Stimulated activated CD4-positive, alpha-beta T cell treated with anti-CD3 and anti-CD28 coated beads, Interleukin-1b, Interleukin-23, amount 100 ng/mL, for 48 hours (primary cell): Measurements from ENCODE around the gene OR2T3.
"Not testable (repeated sequence)": the region's sequence is repeated elsewhere in the genome, so short reads cannot be mapped to it uniquely, and the experiment has no call there.

Experiments
- DNase-seq: peaks from one replicate; pipeline ENCODE4 v3.0.0-alpha.2; 2020

OR2T3 gene

GRCh38 chr1:248473051-248473450 is at the start of gene OR2T3:
Gene OR2T3 (plus strand): TSS chr1:248473351. CDS start chr1:248473351, 0 bp downstream.
- not testable (repeated sequence) for DNase-seq

GRCh38 chr1:248427526-248428191 is 45.5 kb upstream of the OR2T3 start:
- DNase-seq = not testable (repeated sequence)

GRCh38 chr1:248428192-248428533 is 45.0 kb upstream of the OR2T3 start:
- DNase-seq = not testable (repeated sequence)

GRCh38 chr1:248431683-248432082 is 41.5 kb upstream of the OR2T3 start:
- not testable (repeated sequence) for DNase-seq

- not testable (repeated sequence) for DNase-seq
Observed at GRCh38 chr1:248432201-248432600, 41.0 kb upstream of the OR2T3 start.

GRCh38 chr1:248433811-248434415 is 39.2 kb upstream of the OR2T3 start:
- not testable (repeated sequence) for DNase-seq

- DNase-seq = not testable (repeated sequence)
Observed at GRCh38 chr1:248434913-248435312, 38.2 kb upstream of the OR2T3 start.

- DNase-seq = not testable (repeated sequence)
Observed at GRCh38 chr1:248436303-248436702, 36.8 kb upstream of the OR2T3 start.

- DNase-seq = not testable (repeated sequence)
Observed at GRCh38 chr1:248438668-248439067, 34.5 kb upstream of the OR2T3 start.

GRCh38 chr1:248439283-248439682 is 33.9 kb upstream of the OR2T3 start:
- not testable (repeated sequence) for DNase-seq

- DNase-seq = not testable (repeated sequence)
Observed at GRCh38 chr1:248442500-248443277, 30.5 kb upstream of the OR2T3 start.

- not testable (repeated sequence) for DNase-seq
Observed at GRCh38 chr1:248444603-248445002, 28.5 kb upstream of the OR2T3 start.

- not testable (repeated sequence) for DNase-seq
Observed at GRCh38 chr1:248445399-248445798, 27.8 kb upstream of the OR2T3 start, which contains the start of gene OR2T2. Gene OR2T2 (plus strand): TSS chr1:248445637. CDS start chr1:248452798, 7,161 bp downstream.

- DNase-seq = not testable (repeated sequence)
Observed at GRCh38 chr1:248448409-248449074, 24.6 kb upstream of the OR2T3 start.

- not testable (repeated sequence) for DNase-seq
Observed at GRCh38 chr1:248449821-248450465, 23.2 kb upstream of the OR2T3 start.

- DNase-seq = not testable (repeated sequence)
Observed at GRCh38 chr1:248450466-248451145, 22.5 kb upstream of the OR2T3 start.

GRCh38 chr1:248453619-248454018 is 19.5 kb upstream of the OR2T3 start:
- not testable (repeated sequence) for DNase-seq

- DNase-seq = not testable (repeated sequence)
Observed at GRCh38 chr1:248455045-248455444, 18.1 kb upstream of the OR2T3 start.

- DNase-seq = not testable (repeated sequence)
Observed at GRCh38 chr1:248456635-248457034, 16.5 kb upstream of the OR2T3 start.

- not testable (repeated sequence) for DNase-seq
Observed at GRCh38 chr1:248459117-248459516, 14.0 kb upstream of the OR2T3 start.

GRCh38 chr1:248471154-248471553 is 2.0 kb upstream of the OR2T3 start:
- no peak for DNase-seq

- DNase-seq = not testable (repeated sequence)
Observed at GRCh38 chr1:248472111-248472510, 1.0 kb upstream of the OR2T3 start.
